IMR-90 (cell line): ENCODE results near the gene AIMP1. TPM values are rescaled to one million over a fixed set of nuclear protein-coding genes. Genes with fewer than 3 reads are reported as not detected.

Source experiments
- ATAC-seq: fragments of 200-7000 bp; cut with Tn5 transposase; 2 replicates; pipeline ENCODE4 v1.9.1; 2020; ENCODE audit warnings: low read depth, mild to moderate bottlenecking, moderate library complexity
- BruUV-seq: library from RNA; stranded (reverse); fragments of 400-500 nt; replicated peaks from 2 replicates; lab custom pipeline; 2021; lab: Mats Ljungman, UMichigan
- CTCF ChIA-PET: fragments of 300-600 bp; formaldehyde crosslinking; extraction: SDS; loops from one replicate; lab custom pipeline; 2021; ENCODE audit warnings: antibody characterized with exemption; lab: Yijun Ruan, JAX
- POLR2A ChIA-PET: fragments of 300-600 bp; sonication (Branson Sonifier 250); formaldehyde crosslinking; loops from one replicate; lab custom pipeline; 2022; ENCODE audit warnings: antibody characterized with exemption; ENCODE audit not compliant: unreplicated experiment; lab: Charles Lee
- DNase-seq: peaks from one replicate; pipeline ENCODE4 v3.0.0; 2013
- H2AFZ ChIP-seq: replicated peaks from 2 replicates; pipeline ENCODE3; 2013; ENCODE audit warnings: low read length, mild to moderate bottlenecking; ENCODE audit not compliant: poor library complexity
- H2AK5ac ChIP-seq: 2 replicates; pipeline ENCODE4 v1.6.1; 2013; ENCODE audit warnings: low read depth, low read length, inconsistent platforms
- H2AK9ac ChIP-seq: replicated peaks from 2 replicates; pipeline ENCODE3; 2013; ENCODE audit warnings: mild to moderate bottlenecking, low read depth, low read length, moderate library complexity; ENCODE audit not compliant: poor library complexity
- H2BK120ac ChIP-seq: 2 replicates; pipeline ENCODE4 v1.6.1; 2013; ENCODE audit warnings: low read depth, low read length, inconsistent platforms
- H2BK15ac ChIP-seq: 3 replicates; pipeline ENCODE4 v1.6.1; 2013; ENCODE audit warnings: low read depth, low read length, inconsistent platforms
- H2BK20ac ChIP-seq: 2 replicates; pipeline ENCODE4 v1.6.1; 2013; ENCODE audit warnings: low read depth, mild to moderate bottlenecking, inconsistent platforms, low read length, moderate library complexity
- H2BK5ac ChIP-seq: 2 replicates; pipeline ENCODE4 v1.6.1; 2013; ENCODE audit warnings: mild to moderate bottlenecking, low read depth, low read length, inconsistent platforms; ENCODE audit not compliant: poor library complexity, severe bottlenecking
- H3K14ac ChIP-seq: replicated peaks from 2 replicates; pipeline ENCODE4 v1.6.1; 2013; ENCODE audit warnings: low read depth, low read length, inconsistent platforms
- H3K18ac ChIP-seq: 2 replicates; pipeline ENCODE4 v1.6.1; 2013; ENCODE audit warnings: low read depth, low read length, control low read depth
- H3K23ac ChIP-seq: 2 replicates; pipeline ENCODE4 v1.6.1; 2013; ENCODE audit warnings: low read depth, low read length, inconsistent platforms
- H3K27ac ChIP-seq: 2 replicates; pipeline ENCODE4 v1.5.1; 2013; ENCODE audit warnings: mild to moderate bottlenecking, control low read depth, low read length; ENCODE audit not compliant: insufficient read depth
- H3K27me3 ChIP-seq: 2 replicates; pipeline ENCODE4 v1.6.1; 2013; ENCODE audit warnings: low read length; ENCODE audit not compliant: control insufficient read depth, insufficient read depth
- H3K36me3 ChIP-seq: 2 replicates; pipeline ENCODE4 v1.6.1; 2013; ENCODE audit warnings: low read length, mixed read lengths; ENCODE audit not compliant: control insufficient read depth, insufficient read depth
- H3K4ac ChIP-seq: 2 replicates; pipeline ENCODE4 v1.6.1; 2013; ENCODE audit warnings: low read depth, low read length, inconsistent platforms
- H3K4me1 ChIP-seq: 2 replicates; pipeline ENCODE4 v1.6.1; 2013; ENCODE audit warnings: low read length, mixed read lengths; ENCODE audit not compliant: control insufficient read depth, insufficient read depth
- H3K4me2 ChIP-seq: 2 replicates; pipeline ENCODE4 v1.6.1; 2013; ENCODE audit warnings: low read depth, mild to moderate bottlenecking, control low read depth, low read length, moderate library complexity
- H3K4me3 ChIP-seq: 2 replicates; pipeline ENCODE4 v1.5.1; 2013; ENCODE audit warnings: low read depth, mild to moderate bottlenecking, control low read depth, low read length, moderate library complexity; ENCODE audit not compliant: insufficient read depth
- H3K56ac ChIP-seq: 2 replicates; pipeline ENCODE4 v1.6.1; 2013; ENCODE audit warnings: low read length, inconsistent platforms; ENCODE audit not compliant: insufficient read depth; ENCODE audit errors: extremely low read depth
- H3K79me1 ChIP-seq, 2 experiments: 2 replicates each; pipeline ENCODE4 v1.6.1; 2013; ENCODE audit warnings: low read length in 2 of 2, inconsistent platforms in 1 of 2, low read depth in 1 of 2
- H3K9ac ChIP-seq: 2 replicates; pipeline ENCODE4 v1.6.1; 2013; ENCODE audit warnings: low read depth, low read length, control low read depth
- H3K9me1 ChIP-seq: 2 replicates; pipeline ENCODE4 v1.6.1; 2013; ENCODE audit warnings: low read length, inconsistent platforms; ENCODE audit not compliant: insufficient read depth
- H3K9me3 ChIP-seq: 2 replicates; pipeline ENCODE4 v1.6.1; 2013; ENCODE audit warnings: low read length; ENCODE audit not compliant: control insufficient read depth, insufficient read depth
- H4K20me1 ChIP-seq: 2 replicates; pipeline ENCODE4 v1.6.1; 2013; ENCODE audit warnings: low read length, inconsistent platforms; ENCODE audit not compliant: insufficient read depth
- H4K5ac ChIP-seq: 2 replicates; pipeline ENCODE4 v1.6.1; 2013; ENCODE audit warnings: mild to moderate bottlenecking, low read depth, low read length, control low read depth
- H4K8ac ChIP-seq, 2 experiments: 2 replicates each; pipeline ENCODE4 v1.6.1; 2013; ENCODE audit warnings: low read depth in 2 of 2, low read length in 2 of 2, control low read depth in 1 of 2, inconsistent platforms in 1 of 2
- H4K91ac ChIP-seq: 2 replicates; pipeline ENCODE4 v1.6.1; 2013; ENCODE audit warnings: low read depth, low read length, inconsistent platforms; ENCODE audit not compliant: insufficient read depth
- BHLHE40 ChIP-seq: fragments of 150-350 bp; IDR thresholded peaks from 2 replicates; pipeline ENCODE4 v1.6.1; 2016; ENCODE audit warnings: mild to moderate bottlenecking, low read depth, low read length
- CEBPB ChIP-seq: IDR thresholded peaks from 2 replicates; pipeline ENCODE4 v1.6.1; 2012; ENCODE audit warnings: low read depth, low read length, improper control_type of control experiment
- CHD1 ChIP-seq: IDR thresholded peaks from 2 replicates; pipeline ENCODE4 v1.6.1; 2012; ENCODE audit warnings: low read depth, low read length, improper control_type of control experiment
- FOS ChIP-seq: fragments of 150-350 bp; IDR thresholded peaks from 2 replicates; pipeline ENCODE4 v1.6.1; 2016; ENCODE audit warnings: low read depth, low read length
- MAFK ChIP-seq: IDR thresholded peaks from 2 replicates; pipeline ENCODE4 v1.6.1; 2012; ENCODE audit warnings: low read depth, low read length, improper control_type of control experiment
- MAZ ChIP-seq: IDR thresholded peaks from 2 replicates; pipeline ENCODE4 v1.6.1; 2012; ENCODE audit warnings: low read depth, mild to moderate bottlenecking, low read length, improper control_type of control experiment, moderate library complexity, borderline replicate concordance
- MXI1 ChIP-seq: IDR thresholded peaks from 2 replicates; pipeline ENCODE4 v1.6.1; 2012; ENCODE audit warnings: low read depth, mild to moderate bottlenecking, low read length, moderate library complexity, borderline replicate concordance
- NFE2L2 ChIP-seq: fragments of 150-350 bp; IDR thresholded peaks from 2 replicates; pipeline ENCODE4 v1.6.1; 2016; ENCODE audit warnings: low read depth, mild to moderate bottlenecking, low read length
- POLR2A ChIP-seq: IDR thresholded peaks from 2 replicates; pipeline ENCODE4 v1.6.1; 2012; ENCODE audit warnings: mild to moderate bottlenecking, low read depth, low read length
- RAD21 ChIP-seq: IDR thresholded peaks from 2 replicates; pipeline ENCODE4 v1.6.1; 2012; ENCODE audit warnings: low read length, improper control_type of control experiment
- RCOR1 ChIP-seq: IDR thresholded peaks from 2 replicates; pipeline ENCODE4 v1.6.1; 2012; ENCODE audit warnings: mild to moderate bottlenecking, low read length, improper control_type of control experiment; ENCODE audit not compliant: insufficient replicate concordance
- RFX5 ChIP-seq: IDR thresholded peaks from 2 replicates; pipeline ENCODE4 v1.8.0; 2012; ENCODE audit warnings: low read depth, mild to moderate bottlenecking, low read length, moderate library complexity
- SMC3 ChIP-seq: fragments of 150-350 bp; IDR thresholded peaks from 2 replicates; pipeline ENCODE4 v1.6.1; 2016; ENCODE audit warnings: low read depth, mild to moderate bottlenecking, antibody characterized with exemption, low read length, moderate library complexity
- WGBS, 2 experiments: methylation state at CpG; one replicate each; pipeline versions ENCODE4 v1.1.5 to v1.1.7; 2013; ENCODE audit warnings: missing lambda C conversion rate in 2 of 2; ENCODE audit not compliant: insufficient read length in 1 of 2; ENCODE audit errors: extremely low coverage in 2 of 2; 5-methylcytosine and 5-hydroxymethylcytosine counted together
- dilution Hi-C: fragments of 300-500 bp; cut with HindIII; formaldehyde crosslinking; loops from one replicate; pipeline ENCODE4 v1.14.3; 2018; ENCODE audit warnings: low sequenced_read_pairs; ENCODE audit not compliant: unreplicated experiment
- in situ Hi-C: fragments of 300-500 bp; cut with MboI; formaldehyde crosslinking; loops from 3 replicates; pipeline ENCODE4 v1.14.3; 2019; ENCODE audit warnings: low sequenced_read_pairs, inconsistent platforms, mixed read lengths
- intact Hi-C: fragments of 100-400 bp; cut with micrococcal nuclease; formaldehyde crosslinking; loops from 2 replicates; pipeline ENCODE4 v1.10.0; 2022
- polyA plus RNA-seq, 3 experiments: library from polyadenylated mRNA; depleted of rRNA; stranded (reverse); fragments of >200 nt; gene quantifications; 2 replicates each; pipeline ENCODE4 v1.2.3, GENCODE V29; 2012; ENCODE audit warnings: low replicate concordance in 1 of 3
- total RNA-seq: library from RNA; depleted of rRNA; stranded (reverse); fragments of >200 nt; gene quantifications from 2 replicates; pipeline ENCODE4 v1.2.3, GENCODE V29; 2012
- TF ChIP-seq, protein P1 (sequence below): fragments of 150-350 bp; IDR thresholded peaks from 2 replicates; pipeline ENCODE4 v1.6.1; 2017; ENCODE audit warnings: mild to moderate bottlenecking, antibody characterized with exemption, low read length, low read depth
- TF ChIP-seq, protein P2 (sequence below): fragments of 150-350 bp; IDR thresholded peaks from 2 replicates; pipeline ENCODE4 v1.6.1; 2016; ENCODE audit warnings: low read depth, mild to moderate bottlenecking, low read length, moderate library complexity, borderline replicate concordance
- TF ChIP-seq, protein P3 (sequence below): conservative IDR thresholded peaks from 2 replicates; pipeline ENCODE4 v1.5.1; 2012; ENCODE audit warnings: mild to moderate bottlenecking, low read depth, low read length, improper control_type of control experiment

The AIMP1 gene
- total and polyA plus RNA-seq, 2 of the 4 experiments (the other 2 are of a cell fraction): 11.8 to 21.4 TPM

DNA sequence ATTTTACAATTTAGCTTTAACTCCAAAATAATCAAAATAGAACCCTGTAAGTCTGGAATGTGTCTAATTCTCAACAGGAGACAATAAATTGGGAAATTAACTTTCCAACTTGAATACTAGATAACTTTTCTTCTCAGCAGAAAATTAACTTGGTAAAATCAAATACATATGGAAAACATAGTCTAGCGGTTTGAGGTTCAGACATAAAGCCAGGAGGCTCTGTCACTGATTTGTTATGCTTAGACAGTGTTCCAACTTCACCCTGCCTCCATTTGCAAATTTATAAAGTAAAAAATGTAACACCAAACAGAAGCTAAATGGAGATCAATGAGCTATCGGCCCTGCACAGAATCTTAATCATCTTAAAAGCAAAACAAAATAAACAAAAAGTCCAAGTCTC, 46.6 kb upstream of the AIMP1 start:
- Histone ChIP-seq H4K8ac (no peak overlapping the region), H2AFZ (no peak overlapping the region), H2BK5ac (no peak overlapping the region), H3K14ac (no peak overlapping the region), H4K5ac (no peak overlapping the region), H3K56ac (no peak overlapping the region), H2AK9ac (no peak overlapping the region), H3K79me1 (peaks cover 0 to 6% of the 10 kb centered on the region in 2 experiments; a peak in 3 of 4 replicates), H4K91ac (no peak overlapping the region), H3K4me3 (no peak overlapping the region), H2BK20ac (no peak overlapping the region), H2AK5ac (no peak overlapping the region), H3K9me3 (no peaks in the 10 kb centered on the region), H3K36me3 (peaks cover 3% of the 10 kb centered on the region; the same call in 1 of the 2 replicates), H3K4me2 (no peak overlapping the region), H3K9ac (no peak overlapping the region), H3K18ac (no peak overlapping the region), H3K27me3 (no peaks in the 10 kb centered on the region), H3K23ac (no peak overlapping the region), H3K4me1 (peaks cover 2% of the 10 kb centered on the region; the same call in 1 of the 2 replicates), H3K4ac (no peak overlapping the region), H2BK15ac (no peak overlapping the region), H3K27ac (no peak overlapping the region), H4K20me1 (no peaks in the 10 kb centered on the region), H3K9me1 (no peaks in the 10 kb centered on the region), H2BK120ac (no peak overlapping the region)
- no CpG with 5 or more reads among the region's 2 CpGs for WGBS, 2 experiments
- TF ChIP-seq RAD21: no peak
- TF ChIP-seq, protein P1, sequence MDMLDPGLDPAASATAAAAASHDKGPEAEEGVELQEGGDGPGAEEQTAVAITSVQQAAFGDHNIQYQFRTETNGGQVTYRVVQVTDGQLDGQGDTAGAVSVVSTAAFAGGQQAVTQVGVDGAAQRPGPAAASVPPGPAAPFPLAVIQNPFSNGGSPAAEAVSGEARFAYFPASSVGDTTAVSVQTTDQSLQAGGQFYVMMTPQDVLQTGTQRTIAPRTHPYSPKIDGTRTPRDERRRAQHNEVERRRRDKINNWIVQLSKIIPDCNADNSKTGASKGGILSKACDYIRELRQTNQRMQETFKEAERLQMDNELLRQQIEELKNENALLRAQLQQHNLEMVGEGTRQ: no peak
- no peak for TF ChIP-seq MAFK
- TF ChIP-seq MXI1: no peak
- TF ChIP-seq FOS: no peak
- TF ChIP-seq SMC3: no peak
- no peak for TF ChIP-seq CEBPB
- TF ChIP-seq POLR2A: no peak
- TF ChIP-seq NFE2L2: no peak
- no peak for TF ChIP-seq CHD1
- TF ChIP-seq, protein P2, sequence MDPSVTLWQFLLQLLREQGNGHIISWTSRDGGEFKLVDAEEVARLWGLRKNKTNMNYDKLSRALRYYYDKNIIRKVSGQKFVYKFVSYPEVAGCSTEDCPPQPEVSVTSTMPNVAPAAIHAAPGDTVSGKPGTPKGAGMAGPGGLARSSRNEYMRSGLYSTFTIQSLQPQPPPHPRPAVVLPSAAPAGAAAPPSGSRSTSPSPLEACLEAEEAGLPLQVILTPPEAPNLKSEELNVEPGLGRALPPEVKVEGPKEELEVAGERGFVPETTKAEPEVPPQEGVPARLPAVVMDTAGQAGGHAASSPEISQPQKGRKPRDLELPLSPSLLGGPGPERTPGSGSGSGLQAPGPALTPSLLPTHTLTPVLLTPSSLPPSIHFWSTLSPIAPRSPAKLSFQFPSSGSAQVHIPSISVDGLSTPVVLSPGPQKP: no peak
- TF ChIP-seq, protein P3, sequence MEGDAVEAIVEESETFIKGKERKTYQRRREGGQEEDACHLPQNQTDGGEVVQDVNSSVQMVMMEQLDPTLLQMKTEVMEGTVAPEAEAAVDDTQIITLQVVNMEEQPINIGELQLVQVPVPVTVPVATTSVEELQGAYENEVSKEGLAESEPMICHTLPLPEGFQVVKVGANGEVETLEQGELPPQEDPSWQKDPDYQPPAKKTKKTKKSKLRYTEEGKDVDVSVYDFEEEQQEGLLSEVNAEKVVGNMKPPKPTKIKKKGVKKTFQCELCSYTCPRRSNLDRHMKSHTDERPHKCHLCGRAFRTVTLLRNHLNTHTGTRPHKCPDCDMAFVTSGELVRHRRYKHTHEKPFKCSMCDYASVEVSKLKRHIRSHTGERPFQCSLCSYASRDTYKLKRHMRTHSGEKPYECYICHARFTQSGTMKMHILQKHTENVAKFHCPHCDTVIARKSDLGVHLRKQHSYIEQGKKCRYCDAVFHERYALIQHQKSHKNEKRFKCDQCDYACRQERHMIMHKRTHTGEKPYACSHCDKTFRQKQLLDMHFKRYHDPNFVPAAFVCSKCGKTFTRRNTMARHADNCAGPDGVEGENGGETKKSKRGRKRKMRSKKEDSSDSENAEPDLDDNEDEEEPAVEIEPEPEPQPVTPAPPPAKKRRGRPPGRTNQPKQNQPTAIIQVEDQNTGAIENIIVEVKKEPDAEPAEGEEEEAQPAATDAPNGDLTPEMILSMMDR: no peak
- TF ChIP-seq RFX5: no peak
- TF ChIP-seq MAZ: no peak
- no peak for TF ChIP-seq RCOR1
- TF ChIP-seq BHLHE40: no peak
- ATAC-seq (no peak), DNase-seq (no peak)
- intact Hi-C loops (loop anchor here (5.0 to 10.0 kb wide), 2 partner anchors 48 to 545 kb away; partner anchors contain the start of genes AIMP1 and TBCK), dilution Hi-C loops (no loop called here), in situ Hi-C loops (no loop called here)
- ChIA-PET CTCF (no interaction called here), POLR2A (no interaction called here)
- BruUV-seq: no TSS peak
